GM18909 (cell line): ENCODE results near the gene FGF18.
"Not testable (repeated sequence)": the region's sequence is repeated elsewhere in the genome, so short reads cannot be mapped to it uniquely, and the experiment has no call there.

ENCODE experiments used
- ATAC-seq: cut with Tn5 transposase; IDR thresholded peaks from one replicate; pipeline ENCODE4 v1.9.1; 2021; ENCODE audit warnings: mild to moderate bottlenecking; ENCODE audit not compliant: unreplicated experiment, poor library complexity

Gene FGF18

GRCh38 chr5:171418982-171419687 is at the start of gene FGF18:
Gene FGF18 (plus strand): TSS chr5:171419647. CDS start chr5:171420200, 553 bp downstream.
- peak; percentile 53 for ATAC-seq

- no peak for ATAC-seq
Observed at GRCh38 chr5:171369898-171370297, 49.5 kb upstream of the FGF18 start.

GRCh38 chr5:171370881-171371280 is 48.6 kb upstream of the FGF18 start:
- not testable (repeated sequence) for ATAC-seq

GRCh38 chr5:171371326-171371725 is 48.1 kb upstream of the FGF18 start:
- no peak for ATAC-seq

GRCh38 chr5:171379961-171380360 is 39.5 kb upstream of the FGF18 start:
- ATAC-seq: no peak

GRCh38 chr5:171384416-171384815 is 35.0 kb upstream of the FGF18 start:
- not testable (repeated sequence) for ATAC-seq

- ATAC-seq: not testable (repeated sequence)
Observed at GRCh38 chr5:171384999-171385398, 34.4 kb upstream of the FGF18 start.

- no peak for ATAC-seq
Observed at GRCh38 chr5:171386006-171386671, 33.3 kb upstream of the FGF18 start.

- no peak for ATAC-seq
Observed at GRCh38 chr5:171386861-171387344, 32.5 kb upstream of the FGF18 start.

GRCh38 chr5:171387345-171387969 is 32.0 kb upstream of the FGF18 start, which contains the start of gene NPM1:
Gene NPM1 (plus strand): TSS chr5:171387849. CDS start chr5:171387949, 100 bp downstream.
- peak; percentile 86 for ATAC-seq

- peak; percentile 43 for ATAC-seq
Observed at GRCh38 chr5:171387970-171388815, 31.3 kb upstream of the FGF18 start.

- no peak for ATAC-seq
Observed at GRCh38 chr5:171388816-171389168, 30.7 kb upstream of the FGF18 start.

- no peak for ATAC-seq
Observed at GRCh38 chr5:171390883-171391677, 28.4 kb upstream of the FGF18 start.

- ATAC-seq: no peak
Observed at GRCh38 chr5:171391996-171392577, 27.4 kb upstream of the FGF18 start.

GRCh38 chr5:171392585-171393159 is 26.8 kb upstream of the FGF18 start:
- no peak for ATAC-seq

GRCh38 chr5:171395042-171395441 is 24.4 kb upstream of the FGF18 start:
- no peak for ATAC-seq

- ATAC-seq: not testable (repeated sequence)
Observed at GRCh38 chr5:171396583-171396982, 22.9 kb upstream of the FGF18 start.

GRCh38 chr5:171397190-171397589 is 22.3 kb upstream of the FGF18 start:
- no peak for ATAC-seq

GRCh38 chr5:171397599-171397998 is 21.8 kb upstream of the FGF18 start:
- ATAC-seq: no peak
